ENCODE data around the gene REXO1. TPM values are rescaled to one million over a fixed set of nuclear protein-coding genes. Genes with fewer than 3 reads are reported as not detected.

Gene REXO1
- total RNA-seq, 6 donors from 2014 or later = 17.0 to 106 (median 38.8) TPM

DNA sequence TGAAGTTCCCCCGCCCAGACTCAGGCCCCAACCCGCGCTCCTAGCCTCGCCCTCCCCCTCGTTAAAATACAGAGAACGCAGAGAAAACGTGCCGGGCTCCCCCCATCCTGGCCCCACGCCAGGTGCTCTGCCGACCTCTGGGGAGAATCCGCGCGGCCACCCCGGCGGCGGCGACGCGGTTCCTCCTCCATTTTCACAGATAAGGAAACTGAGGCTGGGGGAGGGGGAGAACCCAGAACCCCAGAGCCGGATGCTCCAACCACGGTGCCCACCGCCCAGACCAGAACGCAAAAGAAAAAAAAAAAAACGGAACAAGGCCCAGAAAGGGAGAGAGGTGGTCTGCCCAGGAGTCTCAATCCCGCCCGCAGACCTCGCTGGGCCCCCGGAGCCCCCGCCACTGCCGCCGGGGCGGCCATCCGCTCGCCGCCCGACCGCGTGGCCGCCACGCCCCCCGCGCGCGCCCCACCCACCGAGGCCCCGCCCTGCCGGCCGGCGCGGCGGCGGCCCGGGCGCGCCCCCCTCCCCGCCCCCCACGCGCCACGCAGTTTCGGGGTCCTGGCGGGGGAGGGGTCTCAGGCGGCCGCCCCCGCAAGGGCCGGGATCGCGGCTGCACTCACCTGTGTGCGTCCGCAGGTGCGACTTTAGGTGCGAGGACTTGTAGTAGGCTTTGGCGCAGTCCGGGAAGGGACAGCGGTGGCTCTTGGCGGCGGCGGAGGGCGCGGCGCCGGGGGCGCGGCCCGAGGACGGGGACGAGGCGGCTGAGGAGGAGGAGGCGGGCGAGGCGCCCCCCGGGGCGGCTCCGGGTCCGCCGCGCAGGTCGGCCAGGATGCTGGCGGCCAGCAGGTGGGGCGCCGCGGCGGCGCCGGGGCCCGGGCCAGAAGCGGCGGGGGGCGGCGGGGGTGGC is 14.4 kb upstream of the REXO1 start:
- Histone ChIP-seq H3K27me3 (no peaks in the 10 kb centered on the region), H3K27ac (peak overlapping the region; percentile 69 to 95 (median 78)), H3K36me3 (no peaks in the 10 kb centered on the region), H3K9me3 (no peaks in the 10 kb centered on the region), H3K4me3 (peak overlapping the region; percentile 71 to 98 (median 94)), H3K4me1 (peaks cover 42 to 60% (median 54%) of the 10 kb centered on the region in 4 donors)
- WGBS, 2 donors = 0 to 2% methylated on average over 35 to 45 of the region's 109 CpGs
- no peak for ATAC-seq (ENCODE audit: low FRiP score in 2 of 2)
- DNase-seq = peak in 1 of 2 donors; percentile 94
- no peak for TF ChIP-seq POLR2A (IDR thresholded peaks at IDR 0.05)
- TF ChIP-seq, protein P1, sequence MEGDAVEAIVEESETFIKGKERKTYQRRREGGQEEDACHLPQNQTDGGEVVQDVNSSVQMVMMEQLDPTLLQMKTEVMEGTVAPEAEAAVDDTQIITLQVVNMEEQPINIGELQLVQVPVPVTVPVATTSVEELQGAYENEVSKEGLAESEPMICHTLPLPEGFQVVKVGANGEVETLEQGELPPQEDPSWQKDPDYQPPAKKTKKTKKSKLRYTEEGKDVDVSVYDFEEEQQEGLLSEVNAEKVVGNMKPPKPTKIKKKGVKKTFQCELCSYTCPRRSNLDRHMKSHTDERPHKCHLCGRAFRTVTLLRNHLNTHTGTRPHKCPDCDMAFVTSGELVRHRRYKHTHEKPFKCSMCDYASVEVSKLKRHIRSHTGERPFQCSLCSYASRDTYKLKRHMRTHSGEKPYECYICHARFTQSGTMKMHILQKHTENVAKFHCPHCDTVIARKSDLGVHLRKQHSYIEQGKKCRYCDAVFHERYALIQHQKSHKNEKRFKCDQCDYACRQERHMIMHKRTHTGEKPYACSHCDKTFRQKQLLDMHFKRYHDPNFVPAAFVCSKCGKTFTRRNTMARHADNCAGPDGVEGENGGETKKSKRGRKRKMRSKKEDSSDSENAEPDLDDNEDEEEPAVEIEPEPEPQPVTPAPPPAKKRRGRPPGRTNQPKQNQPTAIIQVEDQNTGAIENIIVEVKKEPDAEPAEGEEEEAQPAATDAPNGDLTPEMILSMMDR (IDR thresholded peaks at IDR 0.05) = peak in 1 of 6 experiments; percentile 24

DNA sequence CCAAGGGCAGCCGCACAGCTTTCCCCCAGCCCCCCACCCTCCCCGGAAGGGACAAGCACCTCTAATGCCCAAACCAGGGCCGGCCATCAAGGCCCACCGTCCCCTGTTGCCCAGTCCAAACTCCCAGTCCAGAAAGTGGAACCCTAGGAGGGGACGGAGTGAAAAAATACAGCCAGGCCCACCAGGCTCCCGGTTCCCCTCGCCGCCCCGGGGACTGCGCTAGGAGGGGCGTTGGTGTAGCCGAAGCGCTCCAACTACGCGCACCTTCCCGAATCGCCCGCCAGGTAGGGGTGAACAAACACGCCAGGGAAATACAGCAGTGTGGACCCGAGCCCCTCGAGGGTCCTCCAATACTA is 13.8 kb upstream of the REXO1 start:
- H3K36me3 ChIP-seq = no peaks in the 10 kb centered on the region
- peaks cover 47 to 66% (median 61%) of the 10 kb centered on the region in 4 donors for H3K4me1 ChIP-seq
- no peaks in the 10 kb centered on the region for H3K27me3 ChIP-seq
- H3K4me3 ChIP-seq = peak overlapping the region; percentile 70 to 98 (median 80)
- TF ChIP-seq POLR2AphosphoS5 (IDR thresholded peaks at IDR 0.05) (no peak), POLR2A (IDR thresholded peaks at IDR 0.05) (no peak), EP300 (IDR thresholded peaks at IDR 0.05) (no peak)
- TF ChIP-seq, protein P1 (IDR thresholded peaks at IDR 0.05) = no peak
- DNase-seq (peak in 1 of 2 donors; percentile 79), ATAC-seq (ENCODE audit: low FRiP score in 2 of 2) (no peak)
- WGBS, 2 donors = 7 to 16% methylated on average over 2 to 21 of the region's 21 CpGs
- H3K27ac ChIP-seq = peak overlapping the region; percentile 36 to 95 (median 47)
- H3K9me3 ChIP-seq = no peaks in the 10 kb centered on the region

DNA sequence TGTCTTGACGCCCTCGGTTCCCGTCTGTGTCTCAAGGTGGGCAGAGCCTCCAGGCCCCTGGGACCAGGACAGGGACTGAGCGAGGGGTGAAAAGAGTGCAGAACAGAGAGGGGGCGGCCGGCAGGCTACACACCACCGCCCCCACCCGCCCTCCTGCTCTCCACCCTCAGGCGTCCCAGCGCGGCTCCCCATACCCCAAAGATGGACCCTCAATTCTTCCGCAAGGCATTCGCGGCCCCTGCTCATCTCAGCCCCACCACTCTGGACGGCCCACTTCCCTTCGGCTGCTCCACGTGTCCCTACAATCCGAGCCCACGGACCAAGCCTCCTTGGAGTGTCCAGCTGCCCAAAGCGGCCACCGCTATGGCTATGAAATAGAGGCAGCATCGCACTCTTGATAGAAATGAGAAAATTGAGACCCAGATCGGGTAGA is 13.3 kb upstream of the REXO1 start:
- 57 to 58% methylated on average over 22 to 23 of the region's 23 CpGs for WGBS, 2 donors
- Histone ChIP-seq H3K4me3 (peak overlapping the region in 3 of 4 donors; percentile 71 to 98 (median 90)), H3K4me1 (peaks cover 51 to 71% (median 64%) of the 10 kb centered on the region in 4 donors), H3K9me3 (no peaks in the 10 kb centered on the region), H3K27ac (peak overlapping the region; percentile 13 to 95 (median 41)), H3K36me3 (no peaks in the 10 kb centered on the region), H3K27me3 (no peaks in the 10 kb centered on the region)
- DNase-seq (peak in 1 of 2 donors; percentile 50), ATAC-seq (ENCODE audit: low FRiP score in 2 of 2) (no peak)
- TF ChIP-seq, protein P1 (IDR thresholded peaks at IDR 0.05) = no peak
- no peak for TF ChIP-seq POLR2AphosphoS5 (IDR thresholded peaks at IDR 0.05)
- TF ChIP-seq EP300 (IDR thresholded peaks at IDR 0.05) = no peak
- TF ChIP-seq POLR2A (IDR thresholded peaks at IDR 0.05) = no peak

DNA sequence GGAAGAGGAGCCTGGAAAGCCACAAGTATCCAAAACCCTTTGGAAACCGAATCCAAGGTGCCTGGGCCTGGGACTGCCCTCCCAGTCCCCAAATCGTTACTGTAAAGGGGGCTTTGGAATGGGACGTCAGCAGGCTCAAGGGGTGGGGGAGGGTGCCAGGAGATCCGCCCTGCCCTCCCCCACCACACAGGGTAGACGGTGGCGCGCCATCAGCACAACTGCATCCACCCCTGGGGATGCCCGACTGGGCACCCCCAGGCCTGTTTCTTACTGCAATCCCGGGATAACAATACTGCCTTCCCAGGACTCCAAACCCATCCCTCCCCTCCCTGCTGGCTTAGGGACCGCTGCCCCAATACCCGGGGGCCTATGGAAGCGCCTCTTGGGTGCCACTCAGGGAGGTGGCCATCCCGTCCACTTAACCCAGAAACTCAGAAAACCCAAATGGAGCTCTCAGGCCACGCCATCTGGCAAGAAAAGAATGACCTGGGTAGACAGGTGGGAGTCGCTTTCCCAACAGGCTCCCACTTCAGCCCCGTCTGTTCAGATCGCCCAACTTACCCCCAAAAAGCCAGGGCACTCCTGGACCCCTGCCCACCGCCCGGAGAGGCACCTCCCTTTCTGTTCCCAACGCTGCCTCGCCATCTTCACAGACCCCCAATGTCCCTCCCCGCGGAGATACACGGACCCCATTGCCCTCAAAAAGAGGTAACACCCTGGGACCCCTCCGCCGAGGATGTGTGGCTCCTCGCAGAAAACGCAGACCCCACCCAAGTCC is 12.7 kb upstream of the REXO1 start:
- no peaks in the 10 kb centered on the region for H3K27me3 ChIP-seq
- peak overlapping the region in 3 of 4 donors; percentile 13 to 95 (median 56) for H3K27ac ChIP-seq
- TF ChIP-seq, protein P1 (IDR thresholded peaks at IDR 0.05) = no peak
- no peak for TF ChIP-seq POLR2AphosphoS5 (IDR thresholded peaks at IDR 0.05)
- no peak for TF ChIP-seq POLR2A (IDR thresholded peaks at IDR 0.05)
- TF ChIP-seq EP300 (IDR thresholded peaks at IDR 0.05) = no peak
- peak in 1 of 2 donors; percentile 51 for DNase-seq
- H3K4me1 ChIP-seq = peaks cover 57 to 77% (median 70%) of the 10 kb centered on the region in 4 donors
- H3K9me3 ChIP-seq = no peaks in the 10 kb centered on the region
- H3K4me3 ChIP-seq = peak overlapping the region in 3 of 4 donors; percentile 71 to 98 (median 90)
- H3K36me3 ChIP-seq = no peaks in the 10 kb centered on the region
- ATAC-seq (ENCODE audit: low FRiP score in 2 of 2) = no peak
- 75 to 76% methylated on average over 18 to 28 of the region's 28 CpGs for WGBS, 2 donors
